K562 (cell line): ENCODE data around the gene INPPL1. TPM values are rescaled to one million over a fixed set of nuclear protein-coding genes. Genes with fewer than 3 reads are reported as not detected.
A peak's percentile ranks its signal among the peaks of the same experiment; 100 is the strongest.

ENCODE experiments used
- CREBBP ChIP-seq: IDR thresholded peaks from one replicate; pipeline ENCODE4 v1.6.1; 2012; ENCODE audit warnings: low read depth, mild to moderate bottlenecking, control low read depth, inconsistent platforms, low read length
- CXXC5 ChIP-seq: fragments of 250-450 bp; sonication (Bioruptor Pico); IDR thresholded peaks from 2 replicates; pipeline ENCODE4 v1.8.0; 2022; ENCODE audit warnings: inconsistent platforms, mild to moderate bottlenecking, moderate library complexity
- DNMT1 ChIP-seq: fragments of 450-650 bp; IDR thresholded peaks from 2 replicates; pipeline ENCODE4 v1.6.1; 2016; ENCODE audit warnings: antibody characterized with exemption, mild to moderate bottlenecking
- ERF ChIP-seq: fragments of 450-650 bp; formaldehyde crosslinking; IDR thresholded peaks from 2 replicates; pipeline ENCODE4 v1.4.0; 2020; ENCODE audit warnings: mild to moderate bottlenecking, mixed read lengths
- ETS1 ChIP-seq: conservative IDR thresholded peaks from 2 replicates; pipeline ENCODE4 v1.6.1; 2011; ENCODE audit warnings: low read depth, mild to moderate bottlenecking, low read length; ENCODE audit not compliant: control insufficient read depth
- FOXA3 ChIP-seq, 2 experiments: fragments of 450-650 bp in 1 of 2; sonication (generic) in 1 of 2; formaldehyde crosslinking; IDR thresholded peaks in 1 of 2; conservative IDR thresholded peaks in 1 of 2; 2 replicates each; pipeline versions ENCODE4 v1.4.0 to v1.8.0; 2020 to 2022; ENCODE audit warnings: mild to moderate bottlenecking in 2 of 2, missing genetic modification reagents in 1 of 2
- HDAC8 ChIP-seq: fragments of 450-650 bp; IDR thresholded peaks from 2 replicates; pipeline ENCODE4 v1.6.1; 2016; ENCODE audit warnings: mild to moderate bottlenecking, missing genetic modification characterization, moderate library complexity, missing compliant biosample characterization
- KDM2B ChIP-seq: fragments of 250-450 bp; sonication (Bioruptor Pico); IDR thresholded peaks from 2 replicates; pipeline ENCODE4 v1.8.0; 2021; ENCODE audit warnings: mild to moderate bottlenecking, moderate library complexity
- NRF1 ChIP-seq, 2 experiments: fragments of 450-650 bp; IDR thresholded peaks in 1 of 2; conservative IDR thresholded peaks in 1 of 2; 2 replicates each; pipeline ENCODE4 v1.6.1; 2014; ENCODE audit warnings: mild to moderate bottlenecking in 2 of 2
- POU5F1 ChIP-seq: fragments of 150-350 bp; IDR thresholded peaks from 2 replicates; pipeline ENCODE4 v1.6.1; 2014; ENCODE audit warnings: borderline replicate concordance, low read length, low read depth, mild to moderate bottlenecking; ENCODE audit not compliant: partially characterized antibody
- RCOR1 ChIP-seq, 2 experiments: IDR thresholded peaks; 2 replicates each; pipeline ENCODE4 v1.6.1; 2012; ENCODE audit warnings: low read depth in 2 of 2, low read length in 2 of 2, borderline replicate concordance in 1 of 2, improper control_type of control experiment in 1 of 2
- SMARCB1 ChIP-seq: IDR thresholded peaks from 2 replicates; pipeline ENCODE4 v1.6.1; 2011; ENCODE audit warnings: improper control_type of control experiment, low read depth; ENCODE audit not compliant: insufficient read length
- TEAD1 ChIP-seq, 2 experiments: fragments of 450-650 bp in 1 of 2; sonication (generic) in 1 of 2; formaldehyde crosslinking; IDR thresholded peaks; 2 replicates each; pipeline versions ENCODE4 v1.4.0 to v1.8.0; 2020 to 2022; ENCODE audit warnings: mild to moderate bottlenecking in 2 of 2, missing genetic modification reagents in 1 of 2
- THRB ChIP-seq: fragments of 450-650 bp; formaldehyde crosslinking; conservative IDR thresholded peaks from 2 replicates; pipeline ENCODE4 v1.4.0; 2022; ENCODE audit warnings: mild to moderate bottlenecking, missing genetic modification characterization
- ZNF124 ChIP-seq: sonication (generic); formaldehyde crosslinking; IDR thresholded peaks from 2 replicates; pipeline ENCODE4 v1.8.1; 2022; ENCODE audit warnings: missing genetic modification reagents
- ZNF174 ChIP-seq: fragments of 250-450 bp; sonication (Bioruptor Pico); IDR thresholded peaks from 2 replicates; pipeline ENCODE4 v1.4.0; 2020; ENCODE audit warnings: mild to moderate bottlenecking
- polyA plus RNA-seq, 8 experiments: library from polyadenylated mRNA; depleted of rRNA in 4 of 8; stranded (reverse) in 5 of 8; unstranded in 3 of 8; fragments of >200 nt; fragmentation: Nextera tagmentation in 2 of 8; fragmentation: Illumina TruSeq in 1 of 8; extraction: Ambion mirVana in 2 of 8; extraction: Trizol in 1 of 8; gene quantifications; 2 replicates each; pipeline versions ENCODE4 v1.2.1 to v1.2.3, GENCODE V29; 2011 to 2014; ENCODE audit warnings: inconsistent platforms in 1 of 8, missing spikeins in 1 of 8
- total RNA-seq, 7 experiments: library from RNA; depleted of rRNA in 6 of 7; stranded (reverse); fragments of >200 nt in 6 of 7; fragmentation: Illumina TruSeq in 2 of 7; extraction: Trizol in 2 of 7; gene quantifications; 2 replicates each; pipeline versions ENCODE4 v1.2.1 to v1.2.3, GENCODE V29; 2011 to 2021; ENCODE audit warnings: low replicate concordance in 1 of 7
- TF ChIP-seq, protein P1 (sequence below): fragments of 250-450 bp; sonication (Bioruptor Pico); IDR thresholded peaks from 2 replicates; pipeline ENCODE4 v1.5.0; 2020; ENCODE audit warnings: mild to moderate bottlenecking, borderline replicate concordance

The INPPL1 gene
- total and polyA plus RNA-seq, 9 of the 15 experiments (the other 6 are each of a cell fraction or from before 2014, with no cell fraction given), result 0.55 to 137 (median 61.6) TPM

GRCh38 chr11:72263361-72263760 lies 38.8 kb downstream of the INPPL1 start (continued):
- TF ChIP-seq FOXA3 (CRISPR knock-in tag; conservative IDR thresholded peaks at IDR 0.05 in 1 of 2, IDR thresholded peaks at IDR 0.05 in 1 of 2) (peak; percentile 51 to 95; a peak in 3 of 4 replicates), DNMT1 (no peak), ZNF174 (no peak), THRB (CRISPR knock-in tag) (no peak), SMARCB1 (no peak), POU5F1 (no peak), HDAC8 (tag) (no peak), TEAD1 (CRISPR knock-in tag; IDR thresholded peaks at IDR 0.05) (no peak), CREBBP (no peak), ZNF124 (no peak), NRF1 (conservative IDR thresholded peaks at IDR 0.05 in 1 of 2, IDR thresholded peaks at IDR 0.05 in 1 of 2) (no peak), ERF (no peak), KDM2B (CRISPR knock-in tag) (no peak), ETS1 (no peak), CXXC5 (CRISPR knock-in tag) (no peak), RCOR1 (IDR thresholded peaks at IDR 0.05; ENCODE audit: borderline replicate concordance in 1 of 2, low read depth in 2 of 2, low read length in 2 of 2) (peak in 1 of 2 experiments; percentile 44; a peak in 1 of 4 replicates)
- TF ChIP-seq, protein P1, sequence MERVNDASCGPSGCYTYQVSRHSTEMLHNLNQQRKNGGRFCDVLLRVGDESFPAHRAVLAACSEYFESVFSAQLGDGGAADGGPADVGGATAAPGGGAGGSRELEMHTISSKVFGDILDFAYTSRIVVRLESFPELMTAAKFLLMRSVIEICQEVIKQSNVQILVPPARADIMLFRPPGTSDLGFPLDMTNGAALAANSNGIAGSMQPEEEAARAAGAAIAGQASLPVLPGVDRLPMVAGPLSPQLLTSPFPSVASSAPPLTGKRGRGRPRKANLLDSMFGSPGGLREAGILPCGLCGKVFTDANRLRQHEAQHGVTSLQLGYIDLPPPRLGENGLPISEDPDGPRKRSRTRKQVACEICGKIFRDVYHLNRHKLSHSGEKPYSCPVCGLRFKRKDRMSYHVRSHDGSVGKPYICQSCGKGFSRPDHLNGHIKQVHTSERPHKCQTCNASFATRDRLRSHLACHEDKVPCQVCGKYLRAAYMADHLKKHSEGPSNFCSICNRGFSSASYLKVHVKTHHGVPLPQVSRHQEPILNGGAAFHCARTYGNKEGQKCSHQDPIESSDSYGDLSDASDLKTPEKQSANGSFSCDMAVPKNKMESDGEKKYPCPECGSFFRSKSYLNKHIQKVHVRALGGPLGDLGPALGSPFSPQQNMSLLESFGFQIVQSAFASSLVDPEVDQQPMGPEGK (CRISPR knock-in tag), result no peak
